ENCODE measurements around the gene FBF1. TPM values are rescaled to one million over a fixed set of nuclear protein-coding genes. Genes with fewer than 3 reads are reported as not detected.
"Not testable (repeated sequence)": the region's sequence is repeated elsewhere in the genome, so short reads cannot be mapped to it uniquely, and the experiment has no call there.

Gene FBF1, protein sequence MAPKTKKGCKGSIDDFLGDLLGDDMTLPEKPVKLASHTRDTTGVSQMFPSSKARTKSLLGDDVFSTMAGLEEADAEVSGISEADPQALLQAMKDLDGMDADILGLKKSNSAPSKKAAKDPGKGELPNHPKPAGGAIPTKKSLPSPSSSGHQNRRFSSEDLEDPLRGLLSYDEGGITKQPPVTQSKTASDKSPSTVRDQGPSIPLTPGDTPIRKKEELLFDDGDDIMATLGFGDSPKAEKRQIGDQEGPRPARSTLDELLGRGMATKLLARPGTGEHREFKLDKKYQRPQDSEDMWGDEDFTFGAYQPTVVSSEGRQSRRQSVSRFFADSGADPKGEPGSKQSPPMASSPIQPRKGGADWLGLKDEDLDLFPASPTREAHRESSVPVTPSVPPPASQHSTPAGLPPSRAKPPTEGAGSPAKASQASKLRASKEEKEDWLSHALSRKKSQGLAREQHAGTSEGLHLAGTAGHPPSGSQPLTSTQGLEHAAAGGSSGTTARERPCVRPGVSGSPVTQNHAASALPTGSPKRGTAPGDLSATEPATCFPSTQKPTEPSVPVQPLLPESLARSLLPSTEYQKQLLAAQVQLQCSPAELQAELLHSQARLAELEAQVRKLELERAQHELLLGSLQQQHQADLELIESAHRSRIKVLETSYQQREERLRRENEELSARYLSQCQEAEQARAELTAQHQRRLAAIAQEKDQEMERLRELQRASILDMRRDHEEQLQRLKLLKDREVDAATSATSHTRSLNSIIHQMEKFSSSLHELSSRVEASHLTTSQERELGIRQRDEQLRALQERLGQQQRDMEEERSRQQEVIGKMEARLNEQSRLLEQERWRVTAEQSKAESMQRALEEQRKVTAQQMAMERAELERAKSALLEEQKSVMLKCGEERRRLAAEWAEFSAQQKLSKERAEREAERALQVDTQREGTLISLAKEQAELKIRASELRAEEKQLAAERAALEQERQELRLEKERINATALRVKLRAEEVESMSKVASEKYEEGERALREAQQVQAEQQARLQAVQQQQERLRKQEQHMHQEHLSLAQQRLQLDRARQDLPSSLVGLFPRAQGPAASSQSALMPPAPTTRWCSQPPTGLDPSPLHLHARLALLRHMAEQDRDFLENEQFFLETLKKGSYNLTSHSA
- 13.4 and 15.2 TPM in 2 replicates for total RNA-seq (2014; rRNA removed; shearing (Covaris generic); ENCODE audit: low replicate concordance)

- H3K9me3 ChIP-seq = no peaks in the 10 kb centered on the region
- DNase-seq = peak; percentile 99
- H3K27me3 ChIP-seq = no peaks in the 10 kb centered on the region
- peaks cover 6% of the 10 kb centered on the region for H3K36me3 ChIP-seq
- peak within 1 kb of the TSS; percentile 84 for H3K4me3 ChIP-seq
Measured at GRCh38 chr17:75940727-75941441, at the start of gene FBF1. TSS of gene FBF1 (minus strand) at chr17:75941042. CDS start at chr17:75938149, 2,893 bp downstream.

DNA sequence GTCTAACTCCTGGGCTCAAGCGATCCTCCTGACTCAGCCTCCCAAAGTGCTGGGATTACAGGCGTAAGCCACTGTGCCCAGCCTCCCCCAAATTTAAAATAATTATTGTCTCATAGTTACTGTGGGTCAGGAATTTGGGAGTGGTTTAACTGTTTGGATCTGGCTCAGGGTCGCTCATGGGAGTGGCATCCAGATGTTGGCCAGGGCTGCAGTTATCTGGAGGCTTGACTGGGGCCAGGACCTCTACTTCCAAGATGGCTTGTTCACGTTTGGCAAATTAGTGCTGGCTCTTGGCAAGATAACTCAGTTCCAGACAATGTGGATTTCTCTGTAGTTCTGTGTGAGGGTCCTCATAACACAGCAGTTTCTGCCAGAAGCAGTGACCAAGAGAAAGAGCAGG lies 46.2 kb upstream of the FBF1 start:
- peak; percentile 47 for DNase-seq
- Histone ChIP-seq H3K9me3 (no peaks in the 10 kb centered on the region), H3K27me3 (no peaks in the 10 kb centered on the region), H3K4me3 (no peak overlapping the region), H3K36me3 (peaks cover 8% of the 10 kb centered on the region)

GRCh38 chr17:75985986-75986385 lies 45.1 kb upstream of the FBF1 start:
- H3K36me3 ChIP-seq = peaks cover 2% of the 10 kb centered on the region; the same call in 1 of the 2 replicates
- H3K27me3 ChIP-seq = no peaks in the 10 kb centered on the region
- H3K4me3 ChIP-seq = no peak overlapping the region
- no peak for DNase-seq
- H3K9me3 ChIP-seq = no peaks in the 10 kb centered on the region

GRCh38 chr17:75983501-75984181 lies 42.8 kb upstream of the FBF1 start:
- peaks cover 2% of the 10 kb centered on the region; the same call in 1 of the 2 replicates for H3K36me3 ChIP-seq
- no peak overlapping the region for H3K4me3 ChIP-seq
- no peaks in the 10 kb centered on the region for H3K9me3 ChIP-seq
- no peak for DNase-seq
- no peaks in the 10 kb centered on the region for H3K27me3 ChIP-seq

GRCh38 chr17:75981019-75981615 lies 40.3 kb upstream of the FBF1 start:
- H3K27me3 ChIP-seq = no peaks in the 10 kb centered on the region
- no peaks in the 10 kb centered on the region for H3K9me3 ChIP-seq
- H3K36me3 ChIP-seq = peaks cover 9% of the 10 kb centered on the region
- DNase-seq = no peak
- H3K4me3 ChIP-seq = no peak overlapping the region

DNA sequence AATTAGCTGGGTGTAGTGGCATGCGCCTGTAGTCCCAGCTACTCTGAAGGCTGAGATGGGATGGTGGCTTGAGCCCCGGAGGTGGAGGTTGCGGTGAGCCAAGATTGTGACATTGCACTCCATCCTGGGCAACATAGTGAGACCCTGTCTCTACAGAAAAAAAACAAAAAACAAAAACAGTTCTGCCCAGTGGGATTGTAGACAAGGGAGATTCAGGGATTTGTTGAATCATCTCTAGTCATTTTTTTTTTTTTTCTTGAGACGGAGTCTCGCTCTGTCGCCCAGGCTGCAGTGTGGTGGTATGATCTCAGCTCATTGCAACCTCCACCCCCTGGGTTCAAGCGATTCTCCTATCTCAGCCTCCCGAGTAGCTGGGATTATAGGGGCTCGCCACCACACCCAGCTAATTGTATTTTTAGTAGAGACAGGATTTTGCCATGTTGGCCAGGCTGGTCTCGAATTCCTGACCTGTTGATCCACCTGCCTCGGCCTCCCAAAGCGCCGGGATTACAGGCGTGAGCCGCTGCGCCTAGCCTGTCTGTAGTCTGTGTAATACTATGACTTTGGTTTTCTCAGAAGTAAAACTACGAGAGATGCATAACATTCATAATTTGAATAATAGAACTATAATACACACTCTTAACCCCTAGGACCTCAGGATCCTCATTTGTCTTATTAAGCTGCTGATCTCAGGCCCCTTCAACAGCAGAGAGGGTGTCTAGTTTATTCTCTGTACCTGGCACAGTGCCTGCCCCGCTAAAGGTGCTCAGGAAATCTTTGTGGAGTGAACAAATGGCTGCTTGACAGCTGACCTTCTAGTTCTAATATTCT lies 39.6 kb upstream of the FBF1 start:
- H3K27me3 ChIP-seq = no peaks in the 10 kb centered on the region
- peaks cover 12% of the 10 kb centered on the region for H3K36me3 ChIP-seq
- H3K4me3 ChIP-seq = peak overlapping the region; percentile 85
- H3K9me3 ChIP-seq = no peaks in the 10 kb centered on the region
- DNase-seq = no peak

DNA sequence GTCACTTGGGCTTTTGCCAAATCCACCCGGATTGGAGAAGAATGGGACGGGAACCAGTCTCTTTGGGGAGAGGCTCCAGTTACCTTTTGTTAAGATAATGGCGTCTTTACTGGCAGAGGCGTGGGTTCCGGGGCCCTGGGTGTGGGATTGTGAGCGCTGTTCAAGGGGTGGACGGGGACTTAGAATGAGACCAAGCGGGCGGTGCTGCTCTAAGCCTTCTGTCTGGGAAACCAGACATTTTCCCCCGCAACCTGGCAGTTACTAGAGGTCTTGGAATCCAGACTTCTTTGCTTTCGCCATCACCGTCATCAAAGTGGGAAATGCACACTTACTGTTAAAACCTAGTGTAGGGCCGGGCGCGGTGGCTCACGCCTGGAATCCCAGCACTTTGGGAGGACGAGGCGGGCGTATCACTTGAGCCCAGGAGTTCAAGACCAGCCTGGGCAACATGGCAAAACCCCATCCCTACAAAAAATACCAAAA lies 38.9 kb upstream of the FBF1 start:
- peak overlapping the region; percentile 85 for H3K4me3 ChIP-seq
- no peaks in the 10 kb centered on the region for H3K27me3 ChIP-seq
- DNase-seq = no peak
- H3K36me3 ChIP-seq = peaks cover 16% of the 10 kb centered on the region
- no peaks in the 10 kb centered on the region for H3K9me3 ChIP-seq

DNA sequence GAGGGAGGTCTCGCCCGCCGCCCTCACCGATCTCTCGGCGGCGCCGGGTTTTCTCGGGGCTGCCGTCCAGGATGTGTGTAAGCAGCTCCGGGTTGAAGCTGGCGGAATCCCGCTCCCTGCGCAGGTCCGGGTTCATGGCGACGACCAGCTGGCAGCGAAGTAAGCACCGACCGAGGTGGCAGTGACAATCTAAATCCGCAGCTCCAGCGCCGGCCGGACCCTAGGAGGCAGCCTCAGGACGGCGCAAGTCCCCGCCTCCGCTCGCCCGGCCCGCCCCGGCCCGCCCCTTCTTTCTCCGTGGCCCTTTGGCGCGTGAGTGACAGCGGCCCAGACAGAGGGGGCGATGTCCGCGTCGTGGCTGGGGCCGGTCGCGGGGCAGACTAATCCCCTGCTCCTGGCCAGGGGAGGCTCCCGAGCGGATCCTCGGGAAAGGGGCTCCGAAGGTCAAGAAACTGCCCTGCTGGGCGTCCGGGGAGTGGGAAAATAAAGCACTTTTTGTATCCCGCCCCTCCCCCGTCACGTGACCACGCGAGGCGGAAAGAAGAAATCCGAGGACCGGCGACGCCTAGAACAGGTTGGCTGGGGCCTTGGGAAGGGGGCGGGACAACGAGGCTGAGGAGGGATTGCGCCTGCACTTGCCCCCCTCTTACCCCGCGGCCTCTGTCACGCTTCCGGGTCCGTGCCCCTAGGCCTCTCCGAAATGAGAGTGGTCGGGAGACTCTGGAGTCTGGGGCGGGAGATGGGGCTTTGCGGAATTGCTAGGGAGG lies 38.3 kb upstream of the FBF1 start, which contains the start of the genes ACOX1 and TEN1:
Gene ACOX1 (minus strand): TSS at position 229 of the 767 bp plus-strand sequence. CDS start 93 bp downstream, at position 136.
Gene TEN1 (plus strand): TSS at position 303 of the 767 bp plus-strand sequence. CDS start 6,953 bp downstream, outside the sequence.
- Histone ChIP-seq H3K27me3 (no peaks in the 10 kb centered on the region), H3K36me3 (peaks cover 16% of the 10 kb centered on the region), H3K4me3 (peak within 1 kb of the TSS; percentile 85), H3K9me3 (no peaks in the 10 kb centered on the region)
- peak; percentile 99 for DNase-seq

- Histone ChIP-seq H3K36me3 (peaks cover 27% of the 10 kb centered on the region), H3K4me3 (no peak overlapping the region; the same call in 1 of the 2 replicates), H3K9me3 (no peaks in the 10 kb centered on the region), H3K27me3 (no peaks in the 10 kb centered on the region)
- DNase-seq = no peak
Measured at GRCh38 chr17:75976175-75976848, 35.5 kb upstream of the FBF1 start.

- Histone ChIP-seq H3K36me3 (peaks cover 27% of the 10 kb centered on the region), H3K4me3 (no peak overlapping the region), H3K27me3 (no peaks in the 10 kb centered on the region), H3K9me3 (no peaks in the 10 kb centered on the region)
- DNase-seq = no peak
Measured at GRCh38 chr17:75975757-75976174, 34.9 kb upstream of the FBF1 start.

DNA sequence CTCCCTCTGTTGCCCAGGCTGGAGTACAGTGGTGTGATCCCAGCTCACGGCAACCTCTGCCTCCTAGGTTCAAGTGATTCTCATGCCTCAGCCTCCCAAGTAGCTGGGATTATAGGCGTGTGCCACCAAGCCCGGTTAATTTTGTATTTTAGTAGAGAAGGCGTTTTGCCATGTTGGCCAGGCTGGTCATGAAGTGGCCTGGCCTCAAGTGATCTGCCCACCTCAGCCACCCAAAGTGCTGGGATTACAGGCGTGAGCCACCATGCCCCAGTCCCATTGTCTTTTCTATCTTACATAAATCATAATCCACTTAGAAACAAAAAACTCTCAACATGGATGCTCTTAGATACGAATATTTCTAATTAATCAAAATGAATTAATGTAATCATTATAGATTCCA lies 34.3 kb upstream of the FBF1 start:
- not testable (repeated sequence) for H3K9me3 ChIP-seq, H3K27me3 ChIP-seq, DNase-seq, H3K4me3 ChIP-seq
- H3K36me3 ChIP-seq = peaks cover 27% of the 10 kb centered on the region

GRCh38 chr17:75970626-75971025 lies 29.8 kb upstream of the FBF1 start:
- Histone ChIP-seq H3K4me3 (no peak overlapping the region), H3K36me3 (peaks cover 20% of the 10 kb centered on the region), H3K9me3 (no peaks in the 10 kb centered on the region), H3K27me3 (no peaks in the 10 kb centered on the region)
- DNase-seq = no peak

DNA sequence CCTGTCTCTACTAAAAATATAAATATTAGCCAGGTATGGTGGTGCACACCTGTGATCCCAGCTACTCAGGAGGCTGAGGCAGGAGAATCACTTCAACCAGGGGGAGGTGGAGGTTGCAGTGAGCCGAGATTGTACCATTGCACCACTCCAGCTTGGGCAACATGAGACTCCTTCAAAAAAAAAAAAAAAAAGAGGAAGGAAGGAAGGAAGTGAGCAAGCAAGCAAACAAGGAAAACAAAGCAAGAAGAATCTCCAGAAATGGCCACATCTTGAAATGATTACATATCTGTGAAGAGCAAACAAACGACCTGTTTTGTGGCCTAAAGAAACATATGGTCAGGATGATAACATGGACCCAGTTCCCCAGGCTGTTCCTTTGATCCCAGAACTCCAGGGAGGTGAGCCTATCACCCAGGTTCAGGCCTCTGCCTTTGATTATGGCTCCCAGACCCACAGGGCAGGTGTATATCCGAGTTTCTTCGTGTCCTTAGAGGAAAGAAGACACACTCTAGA lies 29.2 kb upstream of the FBF1 start:
- Histone ChIP-seq H3K36me3 (peaks cover 14% of the 10 kb centered on the region), H3K27me3 (no peaks in the 10 kb centered on the region), H3K4me3 (no peak overlapping the region), H3K9me3 (no peaks in the 10 kb centered on the region)
- DNase-seq = no peak
